ENCODE measurements around the gene MCHR1.
A peak's percentile ranks its signal among the peaks of the same experiment; 100 is the strongest.
"Not testable (repeated sequence)": the region's sequence is repeated elsewhere in the genome, so short reads cannot be mapped to it uniquely, and the experiment has no call there.

Gene MCHR1

GRCh38 chr22:40694411-40694810 lies 15.1 kb downstream of the MCHR1 start:
- no peak for DNase-seq

GRCh38 chr22:40701274-40701673 lies 22.0 kb downstream of the MCHR1 start:
- no peak for DNase-seq

- DNase-seq = peak; percentile 26
Observed at GRCh38 chr22:40703174-40703573, 23.9 kb downstream of the MCHR1 start.

GRCh38 chr22:40703736-40704135 lies 24.5 kb downstream of the MCHR1 start:
- peak; percentile 58 for DNase-seq

- no peak for DNase-seq
Observed at GRCh38 chr22:40705918-40706682, 26.8 kb downstream of the MCHR1 start.

- no peak for DNase-seq
Observed at GRCh38 chr22:40707154-40707553, 27.9 kb downstream of the MCHR1 start.

GRCh38 chr22:40708177-40708576 lies 28.9 kb downstream of the MCHR1 start:
- no peak for DNase-seq

GRCh38 chr22:40709752-40710413 lies 30.6 kb downstream of the MCHR1 start:
- peak; percentile 67 for DNase-seq

- no peak for DNase-seq
Observed at GRCh38 chr22:40712311-40712710, 33.0 kb downstream of the MCHR1 start.

- DNase-seq = no peak
Observed at GRCh38 chr22:40714499-40715337, 35.4 kb downstream of the MCHR1 start.

- DNase-seq = no peak
Observed at GRCh38 chr22:40716116-40716515, 36.8 kb downstream of the MCHR1 start.

GRCh38 chr22:40717657-40718056 lies 38.4 kb downstream of the MCHR1 start:
- DNase-seq = not testable (repeated sequence)

- no peak for DNase-seq
Observed at GRCh38 chr22:40718250-40719204, 39.2 kb downstream of the MCHR1 start.

- DNase-seq = no peak
Observed at GRCh38 chr22:40719599-40719998, 40.3 kb downstream of the MCHR1 start.

- not testable (repeated sequence) for DNase-seq
Observed at GRCh38 chr22:40720156-40720537, 40.9 kb downstream of the MCHR1 start.

- DNase-seq = no peak
Observed at GRCh38 chr22:40720538-40721256, 41.4 kb downstream of the MCHR1 start.

- no peak for DNase-seq
Observed at GRCh38 chr22:40721266-40721665, 42.0 kb downstream of the MCHR1 start.

- no peak for DNase-seq
Observed at GRCh38 chr22:40723396-40723933, 44.2 kb downstream of the MCHR1 start.

GRCh38 chr22:40726514-40726913 lies 47.2 kb downstream of the MCHR1 start:
- DNase-seq = peak; percentile 69

- DNase-seq = no peak
Observed at GRCh38 chr22:40727070-40727963, 48.0 kb downstream of the MCHR1 start.

Measured in hematopoietic multipotent progenitor cell treated with erythropoietin and hydrocortisone succinate and interleukin-3 and kit ligand, for 8 days (in vitro differentiated cells).